Endodermal cell (in vitro differentiated cells): ENCODE measurements around the gene SMARCA2. TPM values are rescaled to one million over a fixed set of nuclear protein-coding genes. Genes with fewer than 3 reads are reported as not detected.

Source experiments
- DNase-seq: peaks from one replicate; pipeline ENCODE4 v3.0.0-alpha.2; 2017
- H3K27ac ChIP-seq: 2 replicates; pipeline ENCODE4 v1.5.1; 2013; ENCODE audit warnings: mild to moderate bottlenecking, low read depth, low read length, moderate library complexity
- H3K27me3 ChIP-seq: 2 replicates; pipeline ENCODE4 v1.6.1; 2013; ENCODE audit warnings: mild to moderate bottlenecking, low read length, moderate library complexity; ENCODE audit not compliant: insufficient read depth, control insufficient read depth, poor library complexity, severe bottlenecking
- H3K36me3 ChIP-seq: 2 replicates; pipeline ENCODE4 v1.7.0; 2013; ENCODE audit warnings: mild to moderate bottlenecking, low read length, moderate library complexity; ENCODE audit not compliant: control insufficient read depth, insufficient read depth
- H3K4me1 ChIP-seq: one replicate; pipeline ENCODE4 v1.7.0; 2013; ENCODE audit warnings: low read length; ENCODE audit not compliant: control insufficient read depth, insufficient read depth
- H3K4me3 ChIP-seq: 2 replicates; pipeline ENCODE4 v1.5.1; 2013; ENCODE audit warnings: mild to moderate bottlenecking, low read length, moderate library complexity
- H3K9ac ChIP-seq: 2 replicates; pipeline ENCODE4 v1.6.1; 2013; ENCODE audit warnings: mild to moderate bottlenecking, low read length, moderate library complexity; ENCODE audit not compliant: poor library complexity, severe bottlenecking; ENCODE audit errors: extremely low read depth
- H3K9me3 ChIP-seq: 2 replicates; pipeline ENCODE4 v1.6.1; 2013; ENCODE audit warnings: mild to moderate bottlenecking, low read length, moderate library complexity; ENCODE audit not compliant: control insufficient read depth
- H3K27ac Mint-ChIP-seq: 2 replicates; pipeline ENCODE4 v1.8.0; 2020; ENCODE audit warnings: mixed read lengths
- H3K27me3 Mint-ChIP-seq: 2 replicates; pipeline ENCODE4 v1.8.0; 2021; ENCODE audit warnings: mild to moderate bottlenecking, mixed read lengths; ENCODE audit not compliant: insufficient read depth
- H3K36me3 Mint-ChIP-seq: 2 replicates; pipeline ENCODE4 v1.8.0; 2020; ENCODE audit warnings: low read depth, mixed read lengths
- H3K4me1 Mint-ChIP-seq: 2 replicates; pipeline ENCODE4 v1.8.0; 2020; ENCODE audit warnings: mixed read lengths
- H3K4me3 Mint-ChIP-seq: 2 replicates; pipeline ENCODE4 v1.8.0; 2020; ENCODE audit warnings: mild to moderate bottlenecking, moderate library complexity, mixed read lengths
- H3K9me3 Mint-ChIP-seq: 2 replicates; pipeline ENCODE4 v1.8.0; 2020; ENCODE audit warnings: mild to moderate bottlenecking, mixed read lengths
- WGBS, 2 experiments: methylation state at CpG; one replicate each; pipeline versions ENCODE4 v1.1.5 to v1.1.7; 2013; ENCODE audit warnings: missing lambda C conversion rate in 2 of 2, mixed read lengths in 1 of 2; ENCODE audit not compliant: insufficient coverage in 1 of 2, insufficient read length in 1 of 2; 5-methylcytosine and 5-hydroxymethylcytosine counted together
- total RNA-seq, 2 donors: library from RNA; stranded (reverse); fragmentation: NEBNext Ultra II Directional in 1 of 2; extraction: Animal tissue kit (Norgen Biotek cat#: 25700) in 1 of 2; gene quantifications; 2 replicates in 1 of 2; 3 replicates in 1 of 2; pipeline ENCODE4 v1.2.1, GENCODE V29; 2021
- TF ChIP-seq, protein P1 (sequence below): fragments of 200-600 bp; sonication (generic); conservative IDR thresholded peaks from 2 replicates; pipeline ENCODE4 v1.5.0; 2021; ENCODE audit warnings: antibody characterized with exemption, mild to moderate bottlenecking

SMARCA2 gene
- total RNA-seq, 2 donors from 2014 or later, result 2.6 to 8.6 TPM

DNA sequence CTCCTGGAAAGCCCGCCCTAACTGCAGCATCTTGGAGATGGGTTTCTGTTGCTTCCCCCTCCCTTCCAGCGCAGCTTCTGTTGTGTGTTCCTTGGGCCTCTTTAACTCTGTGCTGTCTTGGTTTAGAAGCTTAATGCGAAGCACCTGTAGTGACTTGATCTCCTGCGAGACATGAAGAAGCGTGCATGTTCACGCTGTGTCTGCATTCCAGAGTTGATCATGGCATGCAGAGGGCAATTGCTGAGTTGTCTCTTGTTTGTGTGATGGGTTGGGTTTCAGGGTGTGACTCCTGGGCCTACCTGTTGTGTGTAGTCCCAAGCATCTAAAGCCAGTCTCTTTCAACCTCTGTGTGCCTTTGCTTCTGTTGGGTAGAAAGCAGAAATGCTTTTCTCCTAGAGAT is 155.6 kb downstream of the SMARCA2 start:
- WGBS, 2 experiments, result 93 to 100% methylated on average over 4 to 6 of the region's 6 CpGs

DNA sequence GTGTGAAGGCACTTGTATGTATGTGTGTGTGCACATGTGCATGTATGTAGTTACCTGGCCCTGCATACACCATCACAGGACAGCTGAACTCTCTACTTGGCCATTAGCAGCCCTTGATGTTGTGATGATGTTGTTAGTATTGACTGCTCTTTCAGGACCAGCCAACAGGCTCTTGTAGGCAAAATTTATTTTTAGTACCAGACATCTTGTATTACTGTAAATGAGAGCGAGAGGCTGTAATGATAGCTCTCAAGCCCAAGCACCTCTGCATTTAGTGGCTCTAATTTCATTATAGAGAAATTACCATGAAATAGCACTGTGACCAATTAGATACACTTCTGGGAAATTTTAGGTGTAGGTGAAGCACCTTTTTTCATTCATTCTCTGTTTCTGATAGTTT is 158.0 kb downstream of the SMARCA2 start:
- Histone ChIP-seq H3K4me1 (no peaks in the 10 kb centered on the region), H3K27ac (no peak overlapping the region), H3K27me3 (no peaks in the 10 kb centered on the region), H3K36me3 (peaks cover 5% of the 10 kb centered on the region), H3K9ac (no peak overlapping the region), H3K9me3 (no peaks in the 10 kb centered on the region), H3K4me3 (no peak overlapping the region)
- H3K27me3 Mint-ChIP-seq, result no peaks in the 10 kb centered on the region
- peaks cover 4% of the 10 kb centered on the region for H3K4me1 Mint-ChIP-seq
- H3K36me3 Mint-ChIP-seq, result peaks cover 37% of the 10 kb centered on the region
- TF ChIP-seq, protein P1, sequence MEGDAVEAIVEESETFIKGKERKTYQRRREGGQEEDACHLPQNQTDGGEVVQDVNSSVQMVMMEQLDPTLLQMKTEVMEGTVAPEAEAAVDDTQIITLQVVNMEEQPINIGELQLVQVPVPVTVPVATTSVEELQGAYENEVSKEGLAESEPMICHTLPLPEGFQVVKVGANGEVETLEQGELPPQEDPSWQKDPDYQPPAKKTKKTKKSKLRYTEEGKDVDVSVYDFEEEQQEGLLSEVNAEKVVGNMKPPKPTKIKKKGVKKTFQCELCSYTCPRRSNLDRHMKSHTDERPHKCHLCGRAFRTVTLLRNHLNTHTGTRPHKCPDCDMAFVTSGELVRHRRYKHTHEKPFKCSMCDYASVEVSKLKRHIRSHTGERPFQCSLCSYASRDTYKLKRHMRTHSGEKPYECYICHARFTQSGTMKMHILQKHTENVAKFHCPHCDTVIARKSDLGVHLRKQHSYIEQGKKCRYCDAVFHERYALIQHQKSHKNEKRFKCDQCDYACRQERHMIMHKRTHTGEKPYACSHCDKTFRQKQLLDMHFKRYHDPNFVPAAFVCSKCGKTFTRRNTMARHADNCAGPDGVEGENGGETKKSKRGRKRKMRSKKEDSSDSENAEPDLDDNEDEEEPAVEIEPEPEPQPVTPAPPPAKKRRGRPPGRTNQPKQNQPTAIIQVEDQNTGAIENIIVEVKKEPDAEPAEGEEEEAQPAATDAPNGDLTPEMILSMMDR, result no peak
- H3K4me3 Mint-ChIP-seq, result no peak overlapping the region
- DNase-seq, result no peak
- H3K9me3 Mint-ChIP-seq, result peaks cover 5% of the 10 kb centered on the region
- WGBS, 2 experiments, result 88 to 100% methylated on average over 1 of the region's 1 CpG
- H3K27ac Mint-ChIP-seq, result no peak overlapping the region

More for the DNA sequence above, 155.6 kb downstream of the SMARCA2 start:
- peaks cover 9% of the 10 kb centered on the region for H3K4me1 ChIP-seq
- H3K27ac ChIP-seq, result no peak overlapping the region
- no peaks in the 10 kb centered on the region for H3K9me3 ChIP-seq
- peaks cover 4% of the 10 kb centered on the region for H3K27me3 Mint-ChIP-seq
- H3K36me3 ChIP-seq, result no peaks in the 10 kb centered on the region
- H3K9ac ChIP-seq, result no peak overlapping the region
- no peak overlapping the region for H3K4me3 Mint-ChIP-seq
- H3K36me3 Mint-ChIP-seq, result peaks cover 16% of the 10 kb centered on the region
- no peaks in the 10 kb centered on the region for H3K27me3 ChIP-seq
- DNase-seq, result peak; percentile 34
- TF ChIP-seq, protein P1, result no peak
- peaks cover 13% of the 10 kb centered on the region for H3K4me1 Mint-ChIP-seq
- peaks cover 5% of the 10 kb centered on the region for H3K9me3 Mint-ChIP-seq
- H3K27ac Mint-ChIP-seq, result no peak overlapping the region
- H3K4me3 ChIP-seq, result no peak overlapping the region

DNA sequence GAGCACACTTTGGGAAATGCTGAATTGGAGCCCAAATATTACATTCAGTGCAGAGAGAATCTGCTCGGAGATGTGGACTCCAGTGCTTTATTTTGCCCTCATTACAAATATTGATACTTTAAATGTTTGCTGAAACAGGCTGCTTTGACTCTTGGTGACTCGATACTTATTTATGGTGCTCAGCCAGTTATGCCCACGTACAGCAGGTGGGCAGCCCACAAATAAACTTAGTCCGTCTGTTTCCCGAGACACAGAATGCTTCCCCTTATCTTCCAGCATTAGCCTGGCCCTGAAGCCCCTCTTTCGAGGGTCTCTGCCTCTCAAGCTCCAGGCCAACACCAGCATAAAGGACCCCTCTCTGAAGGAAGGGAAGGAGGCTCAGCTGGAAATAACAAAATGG is 158.7 kb downstream of the SMARCA2 start:
- no peaks in the 10 kb centered on the region for H3K27me3 ChIP-seq
- H3K36me3 ChIP-seq, result peaks cover 7% of the 10 kb centered on the region
- no peak for DNase-seq
- Mint-ChIP-seq H3K27ac (no peak overlapping the region), H3K36me3 (peaks cover 43% of the 10 kb centered on the region), H3K4me1 (peaks cover 10% of the 10 kb centered on the region), H3K9me3 (peaks cover 5% of the 10 kb centered on the region), H3K4me3 (no peak overlapping the region), H3K27me3 (no peaks in the 10 kb centered on the region)
- no peak overlapping the region for H3K4me3 ChIP-seq
- TF ChIP-seq, protein P1, result no peak
- H3K9me3 ChIP-seq, result no peaks in the 10 kb centered on the region
- H3K27ac ChIP-seq, result no peak overlapping the region
- no peaks in the 10 kb centered on the region for H3K4me1 ChIP-seq
- 91 to 95% methylated on average over 4 to 6 of the region's 6 CpGs for WGBS, 2 experiments
- H3K9ac ChIP-seq, result no peak overlapping the region
